Tibial nerve (tissue), 4 donors: Measurements from ENCODE around the gene LCMT1. TPM values are rescaled to one million over a fixed set of nuclear protein-coding genes. Genes with fewer than 3 reads are reported as not detected.

Experiments used
- DNase-seq, 2 donors: peaks; one replicate each; pipeline ENCODE4 v3.0.0-alpha.2; 2019; ENCODE audit warnings: low spot score in 2 of 2
- H3K27ac ChIP-seq, 4 donors: fragments of 200-600 bp; sonication (generic) in 3 of 4; one replicate each; pipeline ENCODE4 v1.5.1; 2017 to 2019; ENCODE audit warnings: mild to moderate bottlenecking in 1 of 4
- H3K27me3 ChIP-seq, 2 donors: fragments of 200-600 bp; sonication (generic) in 1 of 2; one replicate each; pipeline versions ENCODE4 v1.5.1 to v1.6.0; 2017 to 2019
- H3K36me3 ChIP-seq, 3 donors: fragments of 200-600 bp; sonication (generic); one replicate each; pipeline ENCODE4 v1.5.1; 2018 to 2019
- H3K4me1 ChIP-seq, 4 donors: fragments of 200-600 bp; sonication (generic) in 3 of 4; one replicate each; pipeline ENCODE4 v1.5.1; 2017 to 2019
- H3K4me3 ChIP-seq, 4 donors: fragments of 200-600 bp; sonication (generic) in 3 of 4; one replicate each; pipeline ENCODE4 v1.5.1; 2017 to 2019; ENCODE audit warnings: mild to moderate bottlenecking in 1 of 4, moderate library complexity in 1 of 4
- H3K9me3 ChIP-seq, 4 donors: fragments of 200-600 bp; sonication (generic) in 3 of 4; one replicate each; pipeline ENCODE4 v1.5.1; 2017 to 2019
- EP300 ChIP-seq, 2 donors: sonication (generic); formaldehyde crosslinking; IDR thresholded peaks; one replicate each; pipeline ENCODE4 v1.6.1; 2017; ENCODE audit warnings: antibody characterized with exemption in 2 of 2, mild to moderate bottlenecking in 1 of 2
- POLR2A ChIP-seq, 2 donors: fragments of 450-650 bp; IDR thresholded peaks; one replicate each; pipeline ENCODE4 v1.6.1; 2017; ENCODE audit warnings: antibody characterized with exemption in 2 of 2, mild to moderate bottlenecking in 2 of 2, moderate library complexity in 2 of 2
- whole genome bisulfite sequencing, 2 donors: methylation state at CpG; one replicate each; pipeline ENCODE4 v1.1.5; 2018; 5-methylcytosine and 5-hydroxymethylcytosine counted together
- total RNA-seq, 4 donors: library from RNA; depleted of rRNA; stranded (reverse); fragments of >200 nt; gene quantifications; one replicate each; pipeline ENCODE4 v1.1.0, GENCODE V29; 2016
- TF ChIP-seq, protein P1 (sequence below), 5 experiments: fragments of 200-600 bp in 3 of 5; fragments of 450-650 bp in 2 of 5; sonication (generic) in 3 of 5; IDR thresholded peaks; one replicate each; pipeline ENCODE4 v1.5.1; 2016 to 2019; ENCODE audit warnings: antibody characterized with exemption in 5 of 5, mild to moderate bottlenecking in 3 of 5, moderate library complexity in 2 of 5

LCMT1 gene
- total RNA-seq, 4 donors from 2014 or later = 21.6 to 56.4 (median 33.8) TPM

DNA sequence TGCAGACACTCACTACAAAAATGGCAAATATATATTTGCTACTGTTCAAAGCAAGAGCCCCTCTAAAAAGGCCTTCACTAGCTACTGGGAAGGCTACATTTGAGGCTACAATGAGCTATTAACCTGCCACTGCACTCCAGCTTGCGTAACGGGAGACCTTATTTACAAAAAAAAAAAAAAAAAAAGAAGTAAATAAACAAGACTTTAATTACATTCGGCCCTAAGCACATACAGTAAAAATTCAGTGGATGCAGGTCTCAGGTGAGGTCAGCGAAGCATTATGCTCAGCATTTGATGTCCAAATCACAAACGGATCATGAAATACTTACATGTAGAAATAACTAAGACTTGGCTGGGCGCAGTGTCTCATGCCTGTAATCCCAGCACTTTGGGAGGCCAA is 26.7 kb upstream of the LCMT1 start:
- 70 to 73% methylated on average over 6 of the region's 6 CpGs for WGBS, 2 donors
- DNase-seq = no peak
- peaks cover 0 to 28% (median 0%) of the 10 kb centered on the region in 3 donors for H3K36me3 ChIP-seq
- H3K27ac ChIP-seq = no peak overlapping the region
- H3K4me1 ChIP-seq = no peaks in the 10 kb centered on the region
- H3K4me3 ChIP-seq = no peak overlapping the region
- TF ChIP-seq, protein P1, sequence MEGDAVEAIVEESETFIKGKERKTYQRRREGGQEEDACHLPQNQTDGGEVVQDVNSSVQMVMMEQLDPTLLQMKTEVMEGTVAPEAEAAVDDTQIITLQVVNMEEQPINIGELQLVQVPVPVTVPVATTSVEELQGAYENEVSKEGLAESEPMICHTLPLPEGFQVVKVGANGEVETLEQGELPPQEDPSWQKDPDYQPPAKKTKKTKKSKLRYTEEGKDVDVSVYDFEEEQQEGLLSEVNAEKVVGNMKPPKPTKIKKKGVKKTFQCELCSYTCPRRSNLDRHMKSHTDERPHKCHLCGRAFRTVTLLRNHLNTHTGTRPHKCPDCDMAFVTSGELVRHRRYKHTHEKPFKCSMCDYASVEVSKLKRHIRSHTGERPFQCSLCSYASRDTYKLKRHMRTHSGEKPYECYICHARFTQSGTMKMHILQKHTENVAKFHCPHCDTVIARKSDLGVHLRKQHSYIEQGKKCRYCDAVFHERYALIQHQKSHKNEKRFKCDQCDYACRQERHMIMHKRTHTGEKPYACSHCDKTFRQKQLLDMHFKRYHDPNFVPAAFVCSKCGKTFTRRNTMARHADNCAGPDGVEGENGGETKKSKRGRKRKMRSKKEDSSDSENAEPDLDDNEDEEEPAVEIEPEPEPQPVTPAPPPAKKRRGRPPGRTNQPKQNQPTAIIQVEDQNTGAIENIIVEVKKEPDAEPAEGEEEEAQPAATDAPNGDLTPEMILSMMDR (IDR thresholded peaks at IDR 0.05) = no peak
- TF ChIP-seq EP300 (IDR thresholded peaks at IDR 0.05) (no peak), POLR2A (IDR thresholded peaks at IDR 0.05) (no peak)
- no peaks in the 10 kb centered on the region for H3K9me3 ChIP-seq
- no peaks in the 10 kb centered on the region for H3K27me3 ChIP-seq

DNA sequence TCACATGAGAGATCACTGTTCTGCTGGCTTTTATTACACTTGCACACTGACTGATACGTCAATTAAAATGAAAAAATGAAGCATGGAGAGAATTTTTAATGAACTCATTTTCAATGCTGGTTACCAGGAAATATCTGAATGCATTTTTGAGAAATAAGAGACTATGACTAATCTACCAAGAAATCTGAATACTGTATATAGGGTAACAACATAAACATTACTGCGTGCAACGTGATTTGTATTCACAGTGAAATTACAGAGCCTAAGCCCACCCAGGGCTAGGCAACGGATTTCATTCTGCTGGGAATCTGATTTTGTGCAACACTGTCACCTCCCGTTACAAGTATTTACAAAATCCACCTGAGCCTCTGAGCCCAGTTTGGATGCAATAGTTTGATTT is 23.8 kb upstream of the LCMT1 start:
- no peak for DNase-seq
- no peaks in the 10 kb centered on the region for H3K4me1 ChIP-seq
- H3K27ac ChIP-seq = no peak overlapping the region
- H3K36me3 ChIP-seq = peaks cover 0 to 22% (median 0%) of the 10 kb centered on the region in 3 donors
- no peak overlapping the region for H3K4me3 ChIP-seq
- 50 to 68% methylated on average over 5 of the region's 5 CpGs for WGBS, 2 donors
- no peaks in the 10 kb centered on the region for H3K27me3 ChIP-seq
- TF ChIP-seq EP300 (IDR thresholded peaks at IDR 0.05) (no peak), POLR2A (IDR thresholded peaks at IDR 0.05) (no peak)
- TF ChIP-seq, protein P1 (IDR thresholded peaks at IDR 0.05) = no peak
- no peaks in the 10 kb centered on the region for H3K9me3 ChIP-seq

DNA sequence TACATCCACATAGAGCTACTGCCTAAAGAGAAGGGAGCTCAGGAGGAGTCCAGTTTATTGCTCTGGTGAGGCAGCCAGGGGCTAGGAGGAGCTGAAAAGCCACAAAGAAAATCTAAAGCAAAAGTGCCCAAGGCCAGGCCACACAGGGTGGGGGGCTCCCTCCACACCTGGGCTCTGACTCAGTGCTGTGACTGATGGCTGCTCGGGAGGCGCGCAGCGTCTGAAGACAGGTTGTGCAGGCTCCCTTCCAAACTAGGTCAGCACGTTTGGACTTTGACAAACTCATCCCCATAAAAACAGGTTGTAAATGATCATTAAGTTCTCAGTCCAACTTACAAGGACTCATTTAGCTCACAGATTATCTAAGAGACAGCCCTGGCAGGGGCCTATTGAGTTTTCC is 22.2 kb upstream of the LCMT1 start:
- Histone ChIP-seq H3K4me1 (no peaks in the 10 kb centered on the region), H3K27me3 (no peaks in the 10 kb centered on the region), H3K4me3 (no peak overlapping the region), H3K36me3 (peaks cover 0 to 27% (median 0%) of the 10 kb centered on the region in 3 donors), H3K9me3 (no peaks in the 10 kb centered on the region), H3K27ac (no peak overlapping the region)
- 51 to 69% methylated on average over 5 of the region's 5 CpGs for WGBS, 2 donors
- DNase-seq = no peak
- no peak for TF ChIP-seq POLR2A (IDR thresholded peaks at IDR 0.05)
- TF ChIP-seq, protein P1 (IDR thresholded peaks at IDR 0.05) = no peak
- no peak for TF ChIP-seq EP300 (IDR thresholded peaks at IDR 0.05)

DNA sequence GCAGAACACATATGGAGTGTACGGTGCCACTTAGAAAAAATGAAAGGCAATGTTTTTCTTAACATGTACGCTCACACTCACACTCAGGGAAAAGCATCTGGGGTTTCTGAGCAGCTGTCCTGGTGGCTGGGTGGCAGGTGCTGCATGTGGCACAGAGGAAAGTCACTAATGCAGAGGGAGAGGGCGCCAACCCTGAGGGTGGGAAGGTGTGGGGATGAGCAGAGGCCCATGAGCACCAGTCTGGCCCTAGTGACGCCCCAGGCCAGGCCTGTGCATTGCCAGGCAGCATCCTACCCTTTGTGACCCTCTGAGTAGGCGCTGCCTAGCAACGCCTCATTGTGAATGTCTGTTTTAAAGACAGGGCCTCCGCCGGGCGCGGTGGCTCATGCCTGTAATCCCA is 19.1 kb upstream of the LCMT1 start:
- no peak overlapping the region for H3K27ac ChIP-seq
- H3K4me3 ChIP-seq = no peak overlapping the region
- TF ChIP-seq, protein P1 (IDR thresholded peaks at IDR 0.05) = no peak
- TF ChIP-seq EP300 (IDR thresholded peaks at IDR 0.05) = no peak
- no peak for TF ChIP-seq POLR2A (IDR thresholded peaks at IDR 0.05)
- WGBS, 2 donors = 81 to 87% methylated on average over 10 of the region's 10 CpGs
- no peak for DNase-seq
- H3K36me3 ChIP-seq = peaks cover 0 to 16% (median 0%) of the 10 kb centered on the region in 3 donors
- no peaks in the 10 kb centered on the region for H3K4me1 ChIP-seq
- no peaks in the 10 kb centered on the region for H3K9me3 ChIP-seq
- no peaks in the 10 kb centered on the region for H3K27me3 ChIP-seq

DNA sequence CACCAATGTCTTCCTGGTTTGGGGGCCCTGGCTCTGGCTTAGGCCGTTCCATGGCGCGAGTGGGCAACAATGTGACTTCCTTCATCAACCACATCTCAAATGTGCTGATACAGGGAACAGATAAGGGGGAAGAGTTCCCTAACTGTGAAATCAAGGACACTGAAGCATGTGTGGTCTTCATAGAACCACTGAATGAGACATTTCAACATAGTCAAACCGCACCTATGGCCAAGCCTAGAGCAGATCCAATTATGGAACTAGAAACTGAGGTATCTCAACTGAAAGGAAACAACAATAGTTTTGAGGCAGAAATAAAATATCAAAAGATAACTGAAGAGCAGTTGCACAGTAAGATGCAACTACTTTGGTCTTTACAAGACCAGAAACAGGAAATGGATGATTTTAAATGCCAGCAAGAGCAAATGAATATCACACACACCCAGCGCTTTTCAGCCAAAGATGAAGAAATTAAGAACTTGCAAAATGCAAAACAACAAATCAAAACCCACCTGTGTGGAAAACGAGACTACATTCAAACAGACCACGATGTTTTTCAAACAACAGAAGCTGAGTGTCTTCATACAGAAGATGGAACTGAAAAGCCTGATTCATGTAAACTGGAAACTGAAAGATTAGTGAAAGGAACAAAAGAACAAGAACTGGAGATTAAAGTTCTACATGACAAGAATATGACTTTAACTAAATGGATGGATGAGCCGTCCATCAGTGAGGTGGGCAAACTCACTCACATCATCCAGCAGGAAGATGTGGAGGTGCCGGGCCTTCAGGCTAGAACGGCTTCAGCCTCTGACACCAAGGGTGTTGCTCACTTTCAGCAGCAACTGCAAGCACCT is 18.1 kb upstream of the LCMT1 start:
- Histone ChIP-seq H3K36me3 (peaks cover 0 to 12% (median 0%) of the 10 kb centered on the region in 3 donors), H3K27ac (no peak overlapping the region), H3K4me3 (no peak overlapping the region), H3K4me1 (no peaks in the 10 kb centered on the region), H3K27me3 (no peaks in the 10 kb centered on the region), H3K9me3 (no peaks in the 10 kb centered on the region)
- WGBS, 2 donors = 81 to 87% methylated on average over 10 of the region's 10 CpGs
- TF ChIP-seq, protein P1 (IDR thresholded peaks at IDR 0.05) = no peak
- TF ChIP-seq POLR2A (IDR thresholded peaks at IDR 0.05) (no peak), EP300 (IDR thresholded peaks at IDR 0.05) (no peak)
- DNase-seq = no peak
